Astrocyte (in vitro differentiated cells and primary cell): ENCODE data around the gene DYNLT1.
"Not testable (repeated sequence)": the region's sequence is repeated elsewhere in the genome, so short reads cannot be mapped to it uniquely, and the experiment has no call there.

ENCODE experiments used
- CTCF ChIP-seq: IDR thresholded peaks from 2 replicates; pipeline ENCODE4 v1.5.1; 2011; ENCODE audit warnings: low read depth, mild to moderate bottlenecking, inconsistent platforms, low read length, moderate library complexity; ENCODE audit not compliant: insufficient read depth
- EZH2 ChIP-seq: IDR thresholded peaks from 2 replicates; pipeline ENCODE4 v1.6.1; 2012; ENCODE audit warnings: mild to moderate bottlenecking, low read length, inconsistent platforms; ENCODE audit not compliant: insufficient read depth

- TF ChIP-seq CTCF, EZH2: not testable (repeated sequence)
These were observed 7.6 kb upstream of the DYNLT1 start for GRCh38 chr6:158651981-158652737.
